Endometrium (tissue), 2 donors: ENCODE results near the gene PTPRG.
"Not testable (repeated sequence)": the region's sequence is repeated elsewhere in the genome, so short reads cannot be mapped to it uniquely, and the experiment has no call there.

Source experiments
- FAIRE-seq: peaks from 2 replicates; lab custom pipeline; 2012; peaks lifted over from hg19 to GRCh38; lab: Jason Lieb, UNC
- donor health status: control.
- donor health status: control.

Gene PTPRG

GRCh38 chr3:62013951-62014350 lies 452.6 kb downstream of the PTPRG start:
- no peak for FAIRE-seq

- no peak for FAIRE-seq
Observed at GRCh38 chr3:62015111-62015510, 453.7 kb downstream of the PTPRG start.

GRCh38 chr3:62019906-62020305 lies 458.5 kb downstream of the PTPRG start:
- no peak for FAIRE-seq

- no peak for FAIRE-seq
Observed at GRCh38 chr3:62020706-62021105, 459.3 kb downstream of the PTPRG start.

GRCh38 chr3:62022312-62022711 lies 460.9 kb downstream of the PTPRG start:
- no peak for FAIRE-seq

GRCh38 chr3:62024882-62025281 lies 463.5 kb downstream of the PTPRG start:
- FAIRE-seq: no peak

- FAIRE-seq: no peak
Observed at GRCh38 chr3:62025913-62026312, 464.5 kb downstream of the PTPRG start.

GRCh38 chr3:62027241-62027640 lies 465.9 kb downstream of the PTPRG start:
- FAIRE-seq: no peak

- FAIRE-seq: no peak
Observed at GRCh38 chr3:62027796-62028195, 466.4 kb downstream of the PTPRG start.

GRCh38 chr3:62028236-62028635 lies 466.9 kb downstream of the PTPRG start:
- no peak for FAIRE-seq

- FAIRE-seq: no peak
Observed at GRCh38 chr3:62032738-62033137, 471.4 kb downstream of the PTPRG start.

- no peak for FAIRE-seq
Observed at GRCh38 chr3:62035402-62036057, 474.2 kb downstream of the PTPRG start.

- FAIRE-seq: no peak
Observed at GRCh38 chr3:62036726-62037125, 475.4 kb downstream of the PTPRG start.

GRCh38 chr3:62038798-62039197 lies 477.4 kb downstream of the PTPRG start:
- not testable (repeated sequence) for FAIRE-seq

- no peak for FAIRE-seq
Observed at GRCh38 chr3:62039586-62039985, 478.2 kb downstream of the PTPRG start.

- FAIRE-seq: no peak
Observed at GRCh38 chr3:62041681-62042080, 480.3 kb downstream of the PTPRG start.

GRCh38 chr3:62044874-62045411 lies 483.6 kb downstream of the PTPRG start:
- no peak for FAIRE-seq

GRCh38 chr3:62046326-62046725 lies 485.0 kb downstream of the PTPRG start:
- FAIRE-seq: no peak

GRCh38 chr3:62048577-62048976 lies 487.2 kb downstream of the PTPRG start:
- no peak for FAIRE-seq

- no peak for FAIRE-seq
Observed at GRCh38 chr3:62049033-62049432, 487.7 kb downstream of the PTPRG start.

GRCh38 chr3:62051506-62051905 lies 490.1 kb downstream of the PTPRG start:
- FAIRE-seq: no peak

GRCh38 chr3:62052331-62052730 lies 491.0 kb downstream of the PTPRG start:
- FAIRE-seq: no peak

- FAIRE-seq: no peak
Observed at GRCh38 chr3:62056658-62057057, 495.3 kb downstream of the PTPRG start.

GRCh38 chr3:62057339-62058047 lies 496.1 kb downstream of the PTPRG start:
- no peak for FAIRE-seq
